Mammary microvascular endothelial cell (primary cell): ENCODE measurements around the gene MFAP1. TPM values are rescaled to one million over a fixed set of nuclear protein-coding genes. Genes with fewer than 3 reads are reported as not detected.

Experiments used
- total RNA-seq: library from RNA; depleted of rRNA; stranded (reverse); fragments of >200 nt; gene quantifications from 2 replicates; pipeline ENCODE4 v1.2.3, GENCODE V29; 2015

Gene MFAP1
- total RNA-seq: 22.1 and 23.7 TPM in 2 replicates

GRCh38 chr15:43824302-43825246 lies at the start of gene MFAP1:
MFAP1 (minus strand) TSS chr15:43824690; CDS start chr15:43824569, 121 bp downstream.

GRCh38 chr15:43826508-43827341 lies 2.2 kb upstream of the MFAP1 start, which contains the start of gene WDR76:
WDR76 (plus strand) TSS chr15:43827002; CDS start chr15:43827033, 31 bp downstream.

GRCh38 chr15:43800286-43801141 lies 24.0 kb downstream of the MFAP1 start, which contains the start of gene HYPK:
HYPK (plus strand) TSS chr15:43800599; CDS start chr15:43800623, 24 bp downstream.

GRCh38 chr15:43799945-43800285 lies 24.6 kb downstream of the MFAP1 start, which contains the start of gene SERINC4:
SERINC4 (minus strand) TSS chr15:43800220; CDS start chr15:43799986, 234 bp downstream.

GRCh38 chr15:43791993-43792760 lies 32.3 kb downstream of the MFAP1 start, which contains the start of gene SERF2:
SERF2 (plus strand) TSS chr15:43792320; CDS start chr15:43792377, 57 bp downstream.

GRCh38 chr15:43776718-43777266 lies 47.7 kb downstream of the MFAP1 start, which contains the start of gene ELL3:
ELL3 (minus strand) TSS chr15:43776966; CDS start chr15:43776901, 65 bp downstream.

Other genes starting within 250 kb of the MFAP1 start
- gene PPIP5K1, start 234.5 kb downstream of the MFAP1 start, total RNA-seq: 7.4 and 22.0 TPM in 2 replicates
- not detected in 2 replicates for gene CKMT1B, start 230.7 kb downstream of the MFAP1 start, total RNA-seq
- gene STRC, start 205.9 kb downstream of the MFAP1 start, total RNA-seq: not detected in 2 replicates
- 0.33 and 3.0 TPM in 2 replicates for gene CATSPER2, start 175.8 kb downstream of the MFAP1 start, total RNA-seq
- not detected in 2 replicates for gene CKMT1A, start 130.8 kb downstream of the MFAP1 start, total RNA-seq
- 271 and 278 TPM in 2 replicates for gene PDIA3, start 78.3 kb downstream of the MFAP1 start, total RNA-seq
- gene ELL3, start 47.7 kb downstream of the MFAP1 start, total RNA-seq: 1.8 and 3.1 TPM in 2 replicates
- gene SERF2, start 32.4 kb downstream of the MFAP1 start, total RNA-seq: 1,358 and 1,405 TPM in 2 replicates
- 0.05 TPM in 1 of 2 replicates, not detected in the other for gene SERINC4, start 24.5 kb downstream of the MFAP1 start, total RNA-seq
- gene HYPK, start 24.1 kb downstream of the MFAP1 start, total RNA-seq: 10.3 and 16.8 TPM in 2 replicates
- 18.5 and 18.9 TPM in 2 replicates for gene WDR76, start 2.3 kb upstream of the MFAP1 start, total RNA-seq